ENCODE data around the gene TIGD3. TPM values are rescaled to one million over a fixed set of nuclear protein-coding genes. Genes with fewer than 3 reads are reported as not detected.

The TIGD3 gene
- total and polyA plus RNA-seq, 2 of the 8 experiments (the other 6 are each of a cell fraction or from before 2014, with no cell fraction given) = 1.1 to 1.3 TPM

GRCh38 chr11:65338676-65339075, 15.9 kb upstream of the TIGD3 start (continued):
- no peak for TF ChIP-seq POLR2A (IDR thresholded peaks at IDR 0.05; ENCODE audit: control extremely low read depth in 1 of 2, low read depth in 2 of 2, low read length in 2 of 2)
- no peak for TF ChIP-seq JUND (IDR thresholded peaks at IDR 0.05; ENCODE audit: low read length)
- no peak for TF ChIP-seq CBX8 (IDR thresholded peaks at IDR 0.05; ENCODE audit: borderline replicate concordance, low read depth, low read length)
- no peak for TF ChIP-seq GTF2F1 (IDR thresholded peaks at IDR 0.05; ENCODE audit: borderline replicate concordance, low read depth, low read length)

Data from H1 (cell line).